Transverse colon (tissue), 4 donors: ENCODE data around the gene PRKAR2A.

Experiments
- CTCF ChIP-seq, 5 experiments: fragments of 200-600 bp in 3 of 5; fragments of 450-650 bp in 2 of 5; sonication (generic) in 3 of 5; IDR thresholded peaks; 1 replicate in 2 of 5; 2 replicates in 3 of 5; pipeline ENCODE4 v1.5.1; 2016 to 2017; ENCODE audit warnings: antibody characterized with exemption in 5 of 5, inconsistent platforms in 3 of 5, mild to moderate bottlenecking in 2 of 5, moderate library complexity in 1 of 5
- EP300 ChIP-seq: sonication (generic); formaldehyde crosslinking; IDR thresholded peaks from one replicate; pipeline ENCODE4 v1.6.1; 2017; ENCODE audit warnings: antibody characterized with exemption, low read depth
- POLR2A ChIP-seq: fragments of 450-650 bp; IDR thresholded peaks from one replicate; pipeline ENCODE4 v1.6.1; 2016; ENCODE audit warnings: antibody characterized with exemption, mild to moderate bottlenecking, moderate library complexity
- POLR2AphosphoS5 ChIP-seq, 3 donors: sonication (generic); formaldehyde crosslinking; IDR thresholded peaks; one replicate each; pipeline ENCODE4 v1.6.1; 2016; ENCODE audit warnings: antibody characterized with exemption in 3 of 3

- TF ChIP-seq CTCF (IDR thresholded peaks at IDR 0.05) (no peak), POLR2A (no peak), POLR2AphosphoS5 (IDR thresholded peaks at IDR 0.05) (no peak), EP300 (no peak)
Observed at GRCh38 chr3:48784426-48785120, 63.1 kb downstream of the PRKAR2A start.
